GM18907 (cell line): Measurements from ENCODE around the gene NPAS3.

Source experiments
- ATAC-seq: cut with Tn5 transposase; IDR thresholded peaks from one replicate; pipeline ENCODE4 v1.9.1; 2021; ENCODE audit warnings: mild to moderate bottlenecking, moderate library complexity; ENCODE audit not compliant: unreplicated experiment

Gene NPAS3

GRCh38 chr14:33802737-33803136 lies 864.1 kb downstream of the NPAS3 start:
- ATAC-seq = no peak

DNA sequence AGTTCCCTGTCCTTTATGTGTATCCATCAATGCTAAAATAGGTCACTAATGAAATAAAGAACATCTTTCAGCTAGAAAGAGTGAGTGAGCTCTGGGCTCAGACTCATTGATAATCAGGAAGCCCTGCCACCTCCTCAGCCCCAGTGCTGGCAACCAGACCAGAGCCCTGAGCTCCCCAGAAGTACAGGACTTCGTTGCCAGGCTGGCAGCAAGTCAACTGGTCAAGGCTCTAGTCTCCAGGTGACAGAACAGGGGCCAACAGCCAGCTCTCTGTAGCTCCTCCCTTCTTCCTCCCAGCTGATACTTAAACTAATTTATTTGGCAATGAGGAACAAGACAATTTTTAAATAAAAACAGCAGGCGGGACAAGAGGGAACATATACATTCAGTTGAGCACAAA lies 866.9 kb downstream of the NPAS3 start:
- no peak for ATAC-seq

DNA sequence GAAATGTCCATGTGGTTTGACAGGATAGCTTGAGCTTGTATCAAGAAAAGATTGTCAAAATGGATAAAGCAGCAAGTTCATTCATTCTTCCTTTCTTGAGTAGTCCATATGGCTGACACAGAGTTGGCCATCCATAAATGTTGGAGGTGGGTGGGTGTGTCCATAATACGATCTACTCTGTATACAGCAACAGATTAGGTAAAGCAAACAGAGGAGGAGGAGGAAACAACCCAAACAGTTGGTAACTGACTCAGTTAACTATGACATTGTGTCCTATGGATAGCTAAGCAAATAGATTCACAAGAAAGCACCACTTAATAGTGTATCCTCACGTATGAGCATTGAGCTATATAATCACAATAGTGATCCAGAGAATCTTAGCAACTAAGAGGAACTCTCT lies 868.2 kb downstream of the NPAS3 start:
- no peak for ATAC-seq

DNA sequence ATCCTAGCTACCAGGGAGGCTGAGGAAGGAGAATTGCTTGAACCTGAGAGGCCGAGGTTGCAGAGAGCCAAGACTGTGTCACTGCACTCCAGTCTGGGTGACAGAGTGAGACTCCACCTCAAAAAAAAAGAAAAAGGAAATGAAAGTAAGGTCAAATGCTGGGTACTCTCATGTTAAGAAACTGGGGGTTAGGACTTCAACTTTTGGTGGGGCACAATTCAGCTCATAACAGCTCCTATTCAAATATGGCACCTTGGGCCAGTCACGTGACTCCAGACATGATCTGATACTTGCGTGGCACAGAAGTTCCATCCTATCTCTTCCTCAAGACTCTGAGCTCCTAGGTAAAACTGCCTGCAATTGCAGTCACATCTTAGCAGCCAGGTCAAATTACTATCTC lies 869.5 kb downstream of the NPAS3 start:
- ATAC-seq = no peak

DNA sequence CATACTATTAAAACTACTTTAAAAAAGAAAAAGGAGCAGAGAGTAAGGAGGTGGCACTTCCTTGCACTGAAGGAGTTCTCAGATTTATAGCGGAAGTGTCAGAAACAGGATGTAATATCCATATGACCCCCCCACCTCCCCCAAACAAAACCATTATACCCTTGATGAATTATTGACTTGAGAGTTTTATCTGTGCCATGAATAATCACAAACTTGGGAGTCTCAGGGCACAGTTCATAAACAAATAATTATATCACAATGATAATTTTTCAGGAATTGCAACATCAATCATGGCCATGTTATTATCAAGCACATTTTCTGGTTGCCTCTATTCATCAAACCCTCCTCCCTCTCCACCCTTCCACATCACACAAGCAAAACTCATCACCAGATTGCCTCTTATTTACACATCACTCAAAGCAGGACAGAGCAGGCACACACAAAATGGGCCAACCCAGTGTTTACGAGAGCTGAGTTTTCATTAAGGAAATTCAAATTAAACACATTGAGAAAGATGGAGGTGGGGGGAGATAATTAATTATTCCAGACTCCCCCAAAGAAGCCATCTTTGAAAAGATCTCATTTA lies 870.8 kb downstream of the NPAS3 start:
- ATAC-seq = no peak

GRCh38 chr14:33810308-33810707 lies 871.6 kb downstream of the NPAS3 start:
- no peak for ATAC-seq

DNA sequence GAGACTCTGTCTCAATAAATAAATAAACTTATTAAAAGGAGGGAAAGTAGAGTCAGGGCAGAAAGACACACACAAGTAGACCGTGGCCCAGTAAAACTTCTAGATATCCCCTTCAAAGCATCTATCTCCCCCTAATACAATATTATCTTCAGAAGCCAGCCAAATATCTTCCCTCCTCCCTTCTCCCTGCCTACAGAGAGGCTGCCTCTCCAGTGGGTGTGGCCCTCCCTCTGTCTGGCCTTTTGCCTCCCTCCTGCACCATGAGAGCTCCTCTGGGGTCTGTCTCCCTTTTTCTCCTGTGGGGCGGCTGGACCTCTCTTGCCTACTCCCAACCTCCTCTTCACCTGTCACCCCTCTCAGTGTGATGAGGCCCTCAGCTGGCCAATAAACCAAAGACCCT lies 873.0 kb downstream of the NPAS3 start:
- no peak for ATAC-seq

DNA sequence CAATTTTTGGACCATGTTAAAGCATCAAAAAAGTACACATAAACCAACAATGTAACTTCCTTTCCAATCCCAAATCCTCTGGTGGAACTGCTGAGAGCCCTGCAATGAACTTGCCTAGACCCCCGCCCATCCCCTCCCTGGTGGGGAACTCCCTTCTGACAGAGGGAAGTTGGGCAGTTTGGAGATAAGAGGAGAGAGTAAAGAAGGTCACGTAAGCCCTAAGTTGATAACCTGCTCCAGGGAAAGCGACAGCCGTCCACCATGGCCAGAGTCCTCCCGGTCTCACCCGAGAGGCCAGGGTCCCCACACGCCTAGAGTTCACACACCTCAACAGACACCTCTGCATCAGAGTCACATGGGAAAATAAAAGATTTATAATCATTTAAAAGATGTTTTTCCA lies 873.5 kb downstream of the NPAS3 start:
- ATAC-seq = no peak

GRCh38 chr14:33812601-33813000 lies 873.9 kb downstream of the NPAS3 start:
- ATAC-seq = no peak

- ATAC-seq = no peak
Observed at GRCh38 chr14:33814010-33814409, 875.3 kb downstream of the NPAS3 start.

GRCh38 chr14:33833706-33834465 lies 895.2 kb downstream of the NPAS3 start:
- no peak for ATAC-seq

DNA sequence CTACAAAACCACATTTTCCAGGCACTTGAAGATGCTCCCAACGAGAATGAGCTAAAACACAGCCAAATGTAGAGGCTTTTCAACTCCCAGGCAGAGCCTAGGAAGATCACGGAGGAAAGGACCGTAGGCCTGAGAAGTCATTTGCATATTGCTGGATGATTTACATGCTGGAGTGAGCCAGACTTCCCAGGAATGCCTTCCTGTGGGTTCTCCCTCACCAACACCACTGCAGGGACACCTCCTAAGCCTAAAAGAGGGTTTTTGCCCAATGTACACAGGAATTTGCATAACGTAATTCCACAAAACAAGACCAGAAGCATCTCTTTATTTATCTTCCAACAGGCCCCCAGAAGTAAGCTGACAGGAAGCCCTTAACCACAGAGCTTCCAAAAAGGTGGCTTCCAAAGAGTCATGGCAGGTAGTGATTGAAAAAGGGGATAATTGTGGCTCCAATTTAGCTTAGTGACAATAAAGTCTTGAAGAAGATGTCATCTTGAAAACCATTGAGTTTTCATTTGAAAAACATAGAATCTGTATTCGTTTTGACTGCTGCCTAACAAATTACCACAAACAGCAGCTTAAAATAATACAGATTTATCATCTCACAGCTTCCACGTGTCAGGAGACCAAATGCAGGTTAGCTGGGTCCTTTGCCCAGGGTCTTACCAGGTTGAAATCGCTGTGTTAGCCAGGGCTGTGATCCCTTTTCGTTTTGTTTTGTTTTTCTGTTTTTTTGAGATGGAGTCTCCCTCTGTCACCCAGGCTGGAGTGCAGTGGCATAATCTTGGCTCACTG lies 896.0 kb downstream of the NPAS3 start:
- no peak for ATAC-seq

- no peak for ATAC-seq
Observed at GRCh38 chr14:33835261-33835655, 896.6 kb downstream of the NPAS3 start.

- no peak for ATAC-seq
Observed at GRCh38 chr14:33835677-33836076, 897.0 kb downstream of the NPAS3 start.

- no peak for ATAC-seq
Observed at GRCh38 chr14:33836203-33836899, 897.7 kb downstream of the NPAS3 start.

GRCh38 chr14:33836900-33837577 lies 898.4 kb downstream of the NPAS3 start:
- ATAC-seq = no peak

- ATAC-seq = no peak
Observed at GRCh38 chr14:33837943-33838683, 899.4 kb downstream of the NPAS3 start.

DNA sequence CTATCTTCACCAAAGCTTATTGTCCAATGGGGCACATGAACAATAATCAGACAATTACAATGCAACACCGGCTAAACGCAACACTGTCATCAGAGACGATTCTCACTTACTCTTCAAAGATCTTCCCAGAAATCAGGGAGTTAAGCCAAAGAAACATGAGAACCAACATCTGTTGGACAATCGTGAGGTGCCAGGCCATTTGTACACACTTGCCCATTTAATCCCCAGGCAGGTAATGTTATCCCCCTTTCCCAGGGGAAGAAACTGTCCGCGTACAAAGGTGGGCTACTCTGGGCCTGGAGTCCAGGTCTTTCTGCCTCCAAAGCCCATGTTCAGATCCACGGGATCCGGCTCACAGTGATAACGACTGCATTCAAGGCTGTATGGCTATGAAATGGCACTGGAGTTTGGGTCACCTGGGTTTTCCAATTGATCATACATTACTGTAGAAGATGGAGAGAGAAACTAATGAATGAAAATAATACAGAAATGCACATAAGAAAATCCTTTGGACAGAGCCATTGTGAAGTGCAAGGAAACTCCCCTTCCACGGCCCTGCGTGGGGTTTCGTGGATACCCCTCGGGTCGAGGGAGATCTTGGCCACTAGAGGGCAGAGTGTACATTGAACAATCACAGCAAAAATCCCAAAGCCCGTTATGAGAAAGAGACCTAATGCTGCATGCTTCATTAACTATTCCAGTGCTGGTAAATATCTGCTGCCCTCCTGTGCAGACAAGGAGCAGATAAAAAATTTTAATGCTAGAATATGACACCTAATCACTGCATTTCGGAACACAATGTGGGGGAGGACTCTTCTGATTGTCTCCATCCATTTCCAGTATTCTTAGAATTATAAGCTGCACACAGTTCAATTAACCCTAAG lies 900.8 kb downstream of the NPAS3 start:
- ATAC-seq = no peak

DNA sequence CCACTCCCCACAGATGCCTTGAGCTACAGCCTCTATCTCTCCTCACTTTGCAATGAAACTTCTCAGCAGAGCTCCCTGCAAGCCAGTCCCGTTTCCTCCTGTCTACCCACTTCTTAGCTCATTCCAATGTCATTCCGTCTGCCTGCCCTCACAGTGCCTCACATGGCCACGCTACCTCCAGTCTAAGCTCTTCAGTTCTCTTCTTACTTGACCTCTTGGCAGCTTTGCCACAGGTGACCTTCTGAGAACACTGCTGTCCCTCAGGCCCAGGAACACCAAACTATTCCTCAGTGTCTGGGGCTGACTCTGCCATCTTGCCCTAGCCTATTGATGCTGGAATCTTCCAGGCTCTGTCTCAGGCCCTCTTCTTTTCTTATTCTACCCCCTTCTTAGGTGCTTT lies 902.1 kb downstream of the NPAS3 start:
- ATAC-seq = no peak
